ENCODE results near the gene DCTD.

DCTD gene

DNA sequence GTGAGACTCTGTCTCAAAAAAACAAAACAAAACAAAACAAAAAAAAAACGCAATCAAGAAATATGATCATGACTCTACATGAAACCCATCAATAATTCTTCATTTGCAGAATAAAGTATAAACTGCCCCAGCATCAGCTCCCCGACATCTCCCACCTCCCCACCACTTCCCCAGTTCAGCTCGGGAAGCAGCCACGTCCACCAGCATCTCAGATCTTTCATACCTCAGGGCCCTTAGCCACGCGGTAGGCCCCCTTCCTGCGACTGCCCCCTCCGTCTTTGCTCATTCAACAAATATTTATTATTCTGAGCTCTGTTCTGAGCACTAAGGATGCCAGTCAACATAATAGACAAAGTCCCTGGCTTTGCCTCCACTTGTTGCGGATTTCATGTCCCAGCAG, 45.6 kb downstream of the DCTD start:
- DNase-seq (ENCODE audit: low read depth) = no peak

DNA sequence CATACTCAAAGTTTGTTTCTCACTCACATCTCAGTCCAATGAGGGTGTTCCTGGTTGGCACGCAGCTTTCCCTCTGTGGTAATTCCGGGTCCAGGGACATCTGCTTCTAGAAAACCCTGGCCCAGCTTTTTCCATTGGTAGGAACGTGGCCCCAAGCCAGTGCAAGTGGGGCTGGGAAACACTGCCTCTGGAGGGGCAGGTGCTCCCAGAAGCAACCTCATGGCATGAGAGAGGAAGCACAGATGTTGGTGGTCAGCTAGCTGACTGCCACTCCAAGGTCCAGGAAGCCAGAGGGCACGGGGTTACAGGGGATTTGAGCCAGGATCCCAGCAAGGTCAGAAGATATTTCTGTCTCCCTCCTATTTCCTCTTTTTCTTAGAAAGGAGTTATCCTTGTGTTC, 47.5 kb downstream of the DCTD start:
- no peak for DNase-seq (ENCODE audit: low read depth)

DNA sequence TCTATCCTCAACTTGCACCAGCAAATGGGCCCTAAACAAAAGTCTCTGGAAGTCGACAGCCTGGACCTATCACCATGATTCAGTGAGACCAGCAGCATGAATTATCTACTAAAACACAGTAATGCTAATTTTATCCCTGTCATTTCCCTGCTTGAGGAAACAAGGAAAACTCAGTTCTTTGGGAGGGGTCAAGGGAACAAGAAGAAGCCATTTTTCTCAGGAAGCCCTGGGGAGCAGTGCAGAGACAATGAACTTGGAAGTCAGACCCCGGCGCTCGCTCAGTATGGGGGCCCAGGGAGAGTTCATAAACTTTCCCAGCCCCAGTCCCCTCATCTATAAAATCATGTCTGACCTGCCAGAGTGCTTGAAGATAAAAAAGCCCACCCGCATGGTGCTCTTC, 50.4 kb downstream of the DCTD start:
- no peak for DNase-seq (ENCODE audit: low read depth)

DNA sequence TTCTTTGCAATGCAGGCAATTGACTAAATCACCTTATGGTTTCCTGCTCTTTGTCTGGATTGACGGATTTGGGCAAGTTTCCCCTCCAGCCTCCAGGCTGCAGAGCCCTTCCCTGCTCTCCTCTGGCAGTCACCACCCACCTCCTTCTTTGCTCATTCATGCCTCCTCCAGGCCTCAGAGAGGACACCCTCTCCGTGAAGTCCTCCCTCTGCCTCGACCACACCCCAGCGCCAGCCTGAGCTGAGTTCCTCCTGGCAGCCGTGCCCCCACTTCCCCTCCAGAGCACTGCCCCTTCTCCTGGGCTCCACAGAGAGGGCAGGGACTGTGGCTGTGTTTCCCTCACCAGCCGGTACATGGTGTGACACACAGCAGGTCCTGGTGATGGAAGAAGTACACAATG, 53.7 kb downstream of the DCTD start:
- DNase-seq (ENCODE audit: low read depth) = no peak

DNA sequence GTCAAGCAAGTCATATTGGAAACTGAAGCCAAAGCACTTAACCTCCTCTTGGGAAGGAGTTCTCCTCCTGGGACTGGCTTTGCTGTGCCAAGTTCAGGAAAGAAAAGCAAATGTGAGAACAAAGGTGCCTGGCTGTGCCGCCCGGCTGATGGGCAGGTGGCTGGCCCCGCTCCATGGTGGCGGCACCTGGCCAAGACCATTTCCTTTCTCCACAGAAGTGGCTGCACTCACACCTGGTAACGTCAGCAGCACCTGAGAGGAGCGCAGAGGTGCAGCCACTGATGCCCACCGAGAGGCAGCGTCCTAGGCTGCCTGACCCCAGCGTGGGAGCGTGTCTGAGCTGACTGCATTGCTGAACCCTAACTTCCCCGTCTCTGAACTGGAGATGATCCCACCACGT, 54.3 kb downstream of the DCTD start:
- DNase-seq (ENCODE audit: low read depth) = no peak

DNA sequence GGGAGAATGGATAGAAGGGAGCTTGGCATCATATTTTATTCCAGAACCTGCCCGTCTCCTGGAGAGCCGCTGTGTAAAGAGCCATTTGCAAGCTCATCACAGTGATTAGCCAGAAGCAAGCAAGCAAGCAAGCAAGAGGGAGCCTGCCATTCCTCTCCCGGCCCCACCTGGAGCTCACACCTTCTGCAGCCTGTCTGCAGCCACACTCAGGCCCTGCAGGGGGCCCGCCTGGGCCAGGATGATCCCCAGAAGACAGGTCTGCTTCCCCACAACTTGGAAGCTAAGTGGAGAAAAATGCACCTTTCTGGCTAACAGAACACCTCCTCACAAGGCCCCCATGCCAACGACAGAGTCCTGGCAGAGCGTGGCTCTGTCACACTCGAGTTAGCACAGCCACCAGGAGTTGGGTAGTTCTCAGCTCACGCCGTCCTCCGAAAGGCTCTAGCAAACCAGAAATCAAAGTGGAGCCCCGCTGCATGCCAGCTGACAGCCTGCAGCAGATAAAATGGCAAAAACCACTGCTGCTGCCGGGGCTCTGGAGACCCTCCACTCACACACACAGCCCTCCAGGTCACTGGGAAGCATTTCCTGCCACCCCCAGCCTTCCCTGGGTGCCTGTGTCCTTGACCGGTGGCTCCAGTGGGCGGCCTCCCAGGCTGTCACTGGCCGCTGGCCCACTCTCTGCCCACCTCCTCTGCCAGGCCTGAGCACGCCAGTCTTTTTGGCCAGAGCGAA, 54.9 kb downstream of the DCTD start:
- no peak for DNase-seq (ENCODE audit: low read depth)

DNA sequence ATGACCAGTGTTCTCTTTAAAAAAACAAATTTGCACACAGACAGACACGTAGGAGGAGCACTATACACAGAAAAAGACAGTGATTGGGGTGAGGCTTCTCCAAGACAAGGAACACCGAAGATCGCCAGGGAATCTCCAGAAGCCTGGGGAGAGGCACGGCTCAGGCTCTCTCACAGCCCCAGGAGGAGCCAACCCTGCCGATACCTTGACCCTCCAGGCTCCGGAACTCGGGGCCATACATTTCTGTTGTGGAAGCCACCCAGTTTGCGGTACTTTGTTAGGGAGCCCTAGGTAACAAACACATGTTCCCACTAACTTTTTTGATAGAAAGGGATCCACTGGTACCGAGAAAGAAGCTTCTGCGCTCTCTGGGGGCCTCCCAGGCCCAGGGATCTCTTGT, 55.8 kb downstream of the DCTD start:
- DNase-seq (ENCODE audit: low read depth) = no peak

DNA sequence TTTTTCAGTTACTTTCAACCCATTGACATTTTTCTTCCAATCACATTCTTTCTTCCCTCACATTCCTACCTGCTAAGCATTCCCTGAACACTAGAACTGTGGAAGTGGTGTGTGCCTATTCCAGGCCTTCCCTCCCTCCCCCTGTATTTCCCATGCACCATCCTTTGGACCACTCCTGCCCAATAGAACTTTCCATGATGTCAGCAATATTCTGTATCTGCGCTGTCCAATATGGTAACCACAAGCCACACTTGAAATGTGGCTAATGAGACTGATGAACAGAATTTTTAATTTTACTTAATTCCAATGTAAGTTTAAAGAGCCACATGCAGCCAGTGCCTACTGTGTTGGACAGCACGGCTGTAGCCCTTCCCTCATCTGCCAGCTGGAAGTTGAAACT, 57.5 kb downstream of the DCTD start:
- DNase-seq (ENCODE audit: low read depth) = no peak

DNA sequence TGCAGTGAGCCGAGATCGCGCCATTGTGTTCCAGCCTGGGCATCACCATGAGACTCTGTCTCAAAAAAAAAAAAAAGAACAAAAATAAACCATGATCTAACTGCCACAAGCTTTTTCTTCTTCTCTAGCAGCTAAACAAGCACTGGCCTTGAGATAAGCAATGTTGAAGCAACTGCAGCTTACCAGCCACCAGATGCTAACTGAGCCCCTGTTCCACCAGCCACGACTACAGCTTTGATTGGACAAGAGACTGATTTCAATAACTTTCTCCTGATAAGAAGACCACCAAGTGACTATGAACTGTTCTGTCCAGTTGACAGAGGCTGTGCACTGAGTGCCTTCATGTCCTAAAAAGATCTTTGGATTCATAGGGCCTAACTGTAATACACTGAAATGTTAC, 58.5 kb downstream of the DCTD start:
- DNase-seq (ENCODE audit: low read depth) = no peak

DNA sequence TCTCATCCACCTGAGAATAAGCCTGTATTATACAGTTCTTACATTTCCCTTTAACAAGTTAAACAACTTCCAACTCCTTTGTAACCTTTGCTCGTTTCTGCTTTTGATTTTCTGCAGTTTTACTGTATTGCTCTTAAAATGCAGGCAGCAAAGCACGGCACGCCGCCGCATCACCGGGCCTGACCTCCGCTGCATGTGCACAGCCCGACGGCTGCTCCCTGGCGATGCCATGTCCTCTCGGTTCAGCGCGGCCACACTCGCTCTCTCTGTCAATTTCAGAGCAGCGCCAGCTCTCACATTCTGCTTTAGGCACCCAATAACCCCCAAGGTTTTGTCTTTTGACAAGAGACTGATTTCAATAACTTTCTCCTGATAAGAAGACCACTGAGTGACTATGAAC, 60.3 kb downstream of the DCTD start:
- no peak for DNase-seq (ENCODE audit: low read depth)

DNA sequence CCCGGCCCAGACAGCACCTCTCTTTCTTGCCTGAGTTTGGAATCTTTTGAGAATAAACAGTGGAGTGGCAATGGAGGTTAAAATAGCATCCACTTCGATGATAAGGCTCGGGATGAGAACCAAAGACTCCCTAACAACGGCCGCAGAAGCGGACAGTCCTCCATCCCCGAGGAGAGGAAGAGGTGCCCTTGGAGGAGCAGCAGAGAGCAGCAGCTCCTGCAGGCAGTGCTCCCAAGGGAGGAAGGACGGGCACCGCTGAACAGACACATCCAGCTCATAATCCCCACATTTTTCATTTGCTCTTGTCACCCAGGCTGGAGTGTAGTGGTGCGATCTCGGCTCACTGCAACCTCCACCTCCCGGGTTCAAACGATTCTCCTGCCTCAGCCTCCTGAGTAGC, 61.3 kb downstream of the DCTD start:
- DNase-seq (ENCODE audit: low read depth) = no peak

DNA sequence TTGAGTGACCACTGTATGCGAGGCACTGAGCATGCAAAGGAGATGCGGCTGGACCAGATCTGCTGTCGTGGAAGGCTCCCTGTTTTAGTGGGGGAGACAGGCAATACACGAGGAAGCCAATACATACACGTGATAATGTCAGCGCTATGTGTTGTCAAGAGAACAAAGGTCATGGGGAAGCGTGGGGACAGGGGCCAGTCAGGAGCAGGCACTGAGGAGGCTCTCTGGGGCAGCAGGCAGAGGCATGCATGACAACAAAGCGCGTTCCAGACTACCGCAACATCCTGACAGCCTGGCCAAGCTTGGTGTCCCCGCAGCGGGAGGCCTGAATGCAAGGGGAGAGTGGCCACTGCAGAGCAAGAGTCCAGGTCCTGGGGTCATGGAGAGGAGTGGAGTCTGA, 61.9 kb downstream of the DCTD start:
- DNase-seq (ENCODE audit: low read depth) = no peak

DNA sequence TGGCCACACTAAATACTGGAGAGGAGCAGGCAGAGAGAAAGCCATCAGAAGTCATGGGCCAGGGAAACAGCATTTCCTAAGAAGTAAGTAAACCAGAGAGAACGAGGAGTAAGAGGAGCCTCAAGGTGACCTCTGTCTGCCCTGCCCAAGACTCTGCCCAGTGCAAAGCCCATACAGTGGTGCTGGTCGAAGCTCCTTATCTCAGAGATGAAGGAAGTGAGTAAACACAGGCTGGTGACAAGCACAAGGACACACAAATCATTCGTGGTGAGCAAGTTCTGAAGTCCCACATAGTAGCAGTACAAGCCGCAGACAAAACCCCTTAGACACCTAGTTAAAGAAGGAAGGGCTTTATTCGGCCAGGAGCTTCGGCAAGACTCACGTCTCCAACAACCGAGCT, 62.7 kb downstream of the DCTD start:
- no peak for DNase-seq (ENCODE audit: low read depth)

DNA sequence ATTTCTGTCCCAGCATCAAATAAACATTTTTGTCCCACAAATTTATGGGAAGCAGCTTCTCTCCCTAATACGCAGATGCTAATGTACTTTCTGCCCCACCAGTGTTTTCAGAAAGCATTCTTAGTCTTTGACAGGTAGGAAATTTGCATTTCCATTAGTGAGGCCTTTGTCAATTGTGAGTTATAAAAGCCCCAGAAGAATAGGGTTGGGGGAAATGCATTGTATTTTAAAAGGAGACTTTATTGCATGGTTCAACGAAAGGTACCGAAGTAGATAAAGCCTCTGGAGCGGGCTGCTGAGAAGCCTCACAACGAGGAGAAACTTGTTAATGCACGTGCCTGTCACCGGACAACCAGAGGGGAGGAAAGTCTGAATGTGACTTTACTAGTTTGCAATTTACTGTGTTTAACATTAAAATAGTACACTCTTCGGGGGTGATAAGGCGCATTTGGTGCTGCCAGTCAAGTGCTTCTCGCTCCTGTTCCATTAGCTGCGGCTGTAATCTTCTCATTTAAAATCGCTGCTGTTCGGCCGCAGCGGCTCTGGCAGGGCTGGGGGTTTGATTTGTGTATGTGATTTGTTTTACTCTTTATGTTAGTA, 63.4 kb downstream of the DCTD start:
- DNase-seq (ENCODE audit: low read depth) = no peak

DNA sequence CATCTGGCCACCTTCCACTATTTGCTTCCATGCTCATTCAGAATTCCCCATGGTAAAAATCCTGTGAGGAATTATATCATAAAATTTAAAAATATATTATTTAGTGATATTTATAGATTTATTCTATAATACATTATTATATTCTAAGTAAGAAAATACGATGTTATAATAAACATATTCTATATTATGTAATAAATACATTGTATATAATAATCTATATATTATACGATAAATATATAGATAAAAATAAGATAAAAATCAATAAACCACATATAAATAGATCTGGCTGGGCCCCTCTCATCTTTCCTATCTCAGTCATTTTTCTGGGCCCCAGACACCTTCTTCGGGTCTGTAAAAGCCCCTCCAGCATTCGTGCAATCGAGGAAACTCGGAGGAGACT, 68.5 kb downstream of the DCTD start:
- no peak for DNase-seq (ENCODE audit: low read depth)

DNA sequence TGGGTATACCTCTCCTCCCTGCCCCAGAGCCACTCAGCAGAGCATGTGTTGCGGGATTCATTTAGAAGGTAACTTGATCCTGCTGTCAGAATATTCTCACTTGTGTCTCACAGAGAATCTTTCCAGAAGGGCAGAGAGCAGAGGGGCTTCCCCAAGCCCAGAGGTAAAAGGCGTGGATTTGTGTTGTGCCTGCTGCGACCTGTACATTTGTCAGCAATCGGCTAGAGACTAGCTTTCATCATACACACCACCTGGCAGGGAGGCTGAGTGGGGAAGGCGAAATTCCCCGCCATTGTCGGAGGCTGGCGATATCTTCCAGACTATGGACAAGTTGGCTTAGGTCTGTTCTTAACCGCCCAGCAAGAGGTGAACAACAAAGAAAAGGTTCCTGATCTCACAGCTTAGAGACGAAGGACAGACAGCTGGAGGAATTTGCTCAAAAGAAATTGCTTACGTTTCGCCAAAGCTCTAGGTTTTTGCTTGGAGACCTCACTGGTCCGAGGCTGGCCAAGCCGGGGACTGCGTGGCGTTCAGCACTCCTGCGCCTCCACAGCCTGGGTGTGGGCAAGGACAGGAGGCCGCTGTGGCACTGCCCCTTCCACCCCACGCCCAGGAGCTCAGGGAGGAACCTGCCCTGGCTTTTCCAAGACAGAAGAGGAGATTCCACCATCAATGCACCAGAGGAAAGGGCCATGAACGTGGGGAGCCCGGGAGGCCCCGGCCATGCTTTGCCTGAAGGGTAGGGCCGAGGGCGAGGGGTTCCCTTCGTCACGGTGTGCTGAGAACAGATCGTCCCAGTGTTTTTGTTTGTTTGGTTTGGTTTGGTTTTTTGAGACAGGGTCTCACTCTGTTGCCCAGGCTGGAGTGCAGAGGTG, 69.4 kb downstream of the DCTD start:
- no peak for DNase-seq (ENCODE audit: low read depth)

DNA sequence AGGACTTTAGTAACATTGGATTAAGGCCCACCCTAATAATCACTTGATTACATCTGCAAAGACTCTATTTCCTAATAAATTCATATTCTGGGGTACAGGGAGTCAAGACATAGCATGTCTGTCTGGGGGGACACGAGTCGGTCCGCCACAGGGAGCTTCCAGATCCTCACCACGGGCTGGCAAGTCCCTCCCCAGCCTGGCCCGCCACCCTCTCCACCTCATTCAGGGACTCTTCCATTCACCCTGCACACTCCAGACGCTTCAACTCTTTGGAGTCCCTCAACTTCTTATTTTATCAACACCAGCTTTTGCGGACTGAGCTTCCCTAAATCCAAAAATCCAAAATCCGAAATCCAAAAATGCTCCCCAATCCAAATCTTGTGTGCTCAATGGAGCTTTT, 71.2 kb downstream of the DCTD start:
- DNase-seq (ENCODE audit: low read depth) = no peak

DNA sequence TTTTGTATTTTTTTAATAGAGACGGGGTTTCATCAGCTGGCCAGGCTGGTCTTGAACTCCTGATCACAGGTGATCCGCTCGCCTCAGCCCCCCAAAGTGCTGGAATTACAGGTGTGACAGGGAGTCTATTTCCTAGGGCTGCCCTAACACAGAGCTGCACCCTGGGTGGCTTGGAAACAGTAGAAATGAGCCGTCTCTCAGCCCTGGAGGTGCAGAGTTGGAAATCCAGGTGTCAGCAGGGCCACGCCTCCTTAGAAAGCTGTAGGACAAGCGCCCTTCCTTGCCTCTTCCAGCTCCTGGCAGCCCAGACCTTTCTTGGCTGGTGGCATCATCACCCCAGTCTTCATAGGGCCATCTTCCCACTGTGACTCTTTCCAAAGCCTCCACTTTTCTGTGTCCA, 71.6 kb downstream of the DCTD start:
- DNase-seq (ENCODE audit: low read depth) = no peak

DNA sequence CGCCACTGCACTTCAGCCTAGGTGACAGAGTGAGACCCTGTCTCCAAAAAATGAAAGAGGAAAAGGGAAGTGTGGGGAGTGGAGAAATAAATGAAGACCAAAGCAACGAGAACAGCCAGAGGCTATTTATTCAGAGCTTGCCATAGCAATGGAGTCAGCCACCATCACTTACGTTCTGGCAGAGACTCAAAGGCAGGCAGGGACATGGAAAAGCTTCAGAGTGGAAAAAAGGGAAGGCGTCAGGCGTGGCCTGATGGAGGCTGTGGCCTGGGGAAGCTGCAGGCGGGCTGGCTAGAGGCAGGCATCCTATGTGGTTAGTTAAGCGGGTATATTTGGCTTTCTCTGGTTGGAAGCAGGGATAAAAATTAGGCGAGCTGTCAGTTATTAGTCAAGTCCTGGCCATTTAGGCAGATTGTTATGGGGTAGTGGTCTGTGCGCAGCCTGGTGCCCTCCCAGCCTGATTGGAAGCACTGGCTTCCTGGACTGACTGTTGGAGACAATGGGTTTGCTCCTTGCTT, 73.3 kb downstream of the DCTD start:
- DNase-seq (ENCODE audit: low read depth) = no peak

DNA sequence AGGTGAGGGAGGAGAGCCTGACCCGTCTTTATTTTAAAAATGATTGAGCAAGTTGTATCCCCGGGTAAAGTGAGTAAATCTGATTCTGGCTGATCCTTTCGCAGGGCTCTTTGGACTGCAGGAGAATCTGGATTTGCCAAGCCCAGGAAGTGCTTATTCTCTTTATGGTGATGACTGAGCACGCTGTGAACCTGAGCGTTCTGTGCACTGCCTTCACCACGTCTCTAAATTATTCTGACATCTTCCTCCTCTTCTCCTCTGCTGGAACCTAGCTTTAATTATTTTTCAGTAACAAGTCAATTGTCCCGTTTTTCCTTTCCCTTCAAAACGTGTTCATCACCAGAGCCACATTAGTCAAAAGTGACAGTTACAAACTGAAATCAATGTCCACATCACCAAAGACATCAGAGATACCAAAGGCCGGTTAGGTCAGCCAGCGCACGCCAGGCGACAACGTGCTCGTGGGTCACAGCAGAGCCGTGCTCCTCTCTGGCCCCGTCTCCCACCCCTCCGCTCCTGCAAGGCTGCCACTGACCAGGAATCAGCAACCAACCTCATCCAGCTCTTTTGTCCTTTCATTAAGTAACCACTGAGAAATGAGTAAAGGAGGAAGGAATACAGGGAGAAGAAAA, 74.3 kb downstream of the DCTD start:
- DNase-seq (ENCODE audit: low read depth) = no peak

DNA sequence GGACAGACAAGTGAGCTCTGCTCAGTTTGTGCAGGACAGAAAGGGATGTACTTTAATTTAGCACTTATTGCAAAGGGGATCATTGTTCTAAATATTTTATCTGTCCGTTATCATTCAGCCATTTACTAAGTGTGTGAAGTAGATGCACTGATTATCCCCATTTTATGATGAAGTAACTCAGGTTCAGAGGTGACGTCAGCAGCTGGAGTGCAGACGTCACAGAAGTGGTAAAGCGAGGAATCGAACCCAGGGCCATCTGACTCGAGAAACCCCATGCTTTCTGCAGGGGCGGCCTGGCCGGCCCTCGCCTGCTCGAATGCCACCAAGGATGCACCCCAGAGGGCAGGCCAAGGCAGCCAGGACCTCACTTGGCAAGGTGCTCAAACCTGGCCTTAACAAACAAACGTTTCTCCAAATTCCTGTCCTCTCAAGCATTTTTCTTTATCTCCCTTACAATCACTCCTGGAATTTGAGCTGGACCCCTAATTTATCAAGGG, 75.0 kb downstream of the DCTD start:
- DNase-seq (ENCODE audit: low read depth) = no peak

DNA sequence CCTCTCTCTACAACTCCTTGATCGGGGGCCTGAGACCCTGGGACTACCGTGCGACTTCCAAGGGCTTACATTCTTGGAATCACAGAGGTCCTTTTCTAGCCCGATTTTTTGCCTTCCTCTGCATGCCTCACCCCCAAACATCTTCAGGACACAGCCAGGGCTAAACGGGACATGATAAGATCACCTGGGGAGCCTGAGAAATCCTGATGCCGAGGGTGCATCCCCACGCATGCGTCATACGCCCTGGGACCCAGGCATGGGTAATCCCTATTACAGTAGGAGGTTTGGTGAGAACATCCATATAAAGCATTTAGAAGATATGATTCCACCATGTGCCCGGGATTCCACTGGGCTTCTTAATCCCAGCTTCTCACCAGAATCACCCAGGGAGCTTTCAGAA, 77.1 kb downstream of the DCTD start:
- DNase-seq (ENCODE audit: low read depth) = no peak
